WTC11 (cell line): Measurements from ENCODE around the gene MCF2L.

Source experiments
- ATF6 ChIP-seq: sonication (generic); formaldehyde crosslinking; IDR thresholded peaks from 2 replicates; pipeline ENCODE4 v1.8.1; 2023; ENCODE audit warnings: mild to moderate bottlenecking, missing genetic modification reagents
- CREB1 ChIP-seq: sonication (generic); formaldehyde crosslinking; IDR thresholded peaks from 2 replicates; pipeline ENCODE4 v1.8.0; 2023; ENCODE audit warnings: mild to moderate bottlenecking, missing genetic modification reagents
- E2F1 ChIP-seq: sonication (generic); formaldehyde crosslinking; IDR thresholded peaks from 2 replicates; pipeline ENCODE4 v1.8.0; 2022; ENCODE audit warnings: mild to moderate bottlenecking, missing genetic modification reagents
- ELF4 ChIP-seq: sonication (generic); formaldehyde crosslinking; IDR thresholded peaks from 2 replicates; pipeline ENCODE4 v1.8.1; 2022; ENCODE audit warnings: low read depth, mild to moderate bottlenecking, moderate library complexity, missing genetic modification reagents
- NR1H2 ChIP-seq: sonication (generic); formaldehyde crosslinking; IDR thresholded peaks from 2 replicates; pipeline ENCODE4 v1.9.0; 2021; ENCODE audit warnings: mild to moderate bottlenecking, moderate library complexity, missing genetic modification reagents
- ZNF121 ChIP-seq: sonication (generic); formaldehyde crosslinking; IDR thresholded peaks from 2 replicates; pipeline ENCODE4 v1.8.0; 2023; ENCODE audit warnings: missing genetic modification reagents
- ZNF232 ChIP-seq: sonication (generic); formaldehyde crosslinking; IDR thresholded peaks from 2 replicates; pipeline ENCODE4 v1.8.0; 2022; ENCODE audit warnings: mild to moderate bottlenecking, missing genetic modification reagents
- TF ChIP-seq, protein P1 (sequence below): fragments of 200-600 bp; IDR thresholded peaks from 2 replicates; pipeline ENCODE4 v1.8.0; 2022; ENCODE audit warnings: antibody characterized with exemption
- TF ChIP-seq, protein P2 (sequence below): sonication (generic); formaldehyde crosslinking; IDR thresholded peaks from 2 replicates; pipeline ENCODE4 v1.8.1; 2023; ENCODE audit warnings: mild to moderate bottlenecking, missing genetic modification reagents, borderline replicate concordance

DNA sequence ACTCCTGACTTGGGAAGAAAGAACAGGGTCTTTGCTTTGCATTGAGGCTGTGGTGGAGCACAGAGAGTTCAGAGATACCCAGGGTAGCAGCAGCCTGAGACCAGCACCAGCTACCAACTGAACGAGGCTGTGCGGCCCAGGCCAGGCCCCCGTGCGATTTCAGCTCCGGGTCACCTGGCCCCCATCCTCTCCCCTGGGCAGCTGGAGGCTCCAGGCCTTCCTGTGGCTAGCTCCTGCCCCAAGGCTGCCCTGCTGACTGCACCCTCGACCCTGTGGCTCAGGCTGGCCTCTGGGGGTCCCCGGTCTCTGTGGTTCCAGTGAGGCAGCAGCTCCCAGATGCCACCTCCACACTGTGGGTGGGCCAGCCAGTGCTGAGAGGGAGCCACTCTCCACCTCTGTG lies 52.8 kb downstream of the MCF2L start:
- no peak for TF ChIP-seq CREB1 (CRISPR knock-in tag)
- no peak for TF ChIP-seq ZNF121 (CRISPR knock-in tag)
- no peak for TF ChIP-seq ATF6 (CRISPR knock-in tag)
- no peak for TF ChIP-seq ZNF232
- TF ChIP-seq, protein P1, sequence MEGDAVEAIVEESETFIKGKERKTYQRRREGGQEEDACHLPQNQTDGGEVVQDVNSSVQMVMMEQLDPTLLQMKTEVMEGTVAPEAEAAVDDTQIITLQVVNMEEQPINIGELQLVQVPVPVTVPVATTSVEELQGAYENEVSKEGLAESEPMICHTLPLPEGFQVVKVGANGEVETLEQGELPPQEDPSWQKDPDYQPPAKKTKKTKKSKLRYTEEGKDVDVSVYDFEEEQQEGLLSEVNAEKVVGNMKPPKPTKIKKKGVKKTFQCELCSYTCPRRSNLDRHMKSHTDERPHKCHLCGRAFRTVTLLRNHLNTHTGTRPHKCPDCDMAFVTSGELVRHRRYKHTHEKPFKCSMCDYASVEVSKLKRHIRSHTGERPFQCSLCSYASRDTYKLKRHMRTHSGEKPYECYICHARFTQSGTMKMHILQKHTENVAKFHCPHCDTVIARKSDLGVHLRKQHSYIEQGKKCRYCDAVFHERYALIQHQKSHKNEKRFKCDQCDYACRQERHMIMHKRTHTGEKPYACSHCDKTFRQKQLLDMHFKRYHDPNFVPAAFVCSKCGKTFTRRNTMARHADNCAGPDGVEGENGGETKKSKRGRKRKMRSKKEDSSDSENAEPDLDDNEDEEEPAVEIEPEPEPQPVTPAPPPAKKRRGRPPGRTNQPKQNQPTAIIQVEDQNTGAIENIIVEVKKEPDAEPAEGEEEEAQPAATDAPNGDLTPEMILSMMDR, result no peak
- no peak for TF ChIP-seq E2F1 (CRISPR knock-in tag)
- TF ChIP-seq NR1H2 (CRISPR knock-in tag), result no peak
- TF ChIP-seq, protein P2, sequence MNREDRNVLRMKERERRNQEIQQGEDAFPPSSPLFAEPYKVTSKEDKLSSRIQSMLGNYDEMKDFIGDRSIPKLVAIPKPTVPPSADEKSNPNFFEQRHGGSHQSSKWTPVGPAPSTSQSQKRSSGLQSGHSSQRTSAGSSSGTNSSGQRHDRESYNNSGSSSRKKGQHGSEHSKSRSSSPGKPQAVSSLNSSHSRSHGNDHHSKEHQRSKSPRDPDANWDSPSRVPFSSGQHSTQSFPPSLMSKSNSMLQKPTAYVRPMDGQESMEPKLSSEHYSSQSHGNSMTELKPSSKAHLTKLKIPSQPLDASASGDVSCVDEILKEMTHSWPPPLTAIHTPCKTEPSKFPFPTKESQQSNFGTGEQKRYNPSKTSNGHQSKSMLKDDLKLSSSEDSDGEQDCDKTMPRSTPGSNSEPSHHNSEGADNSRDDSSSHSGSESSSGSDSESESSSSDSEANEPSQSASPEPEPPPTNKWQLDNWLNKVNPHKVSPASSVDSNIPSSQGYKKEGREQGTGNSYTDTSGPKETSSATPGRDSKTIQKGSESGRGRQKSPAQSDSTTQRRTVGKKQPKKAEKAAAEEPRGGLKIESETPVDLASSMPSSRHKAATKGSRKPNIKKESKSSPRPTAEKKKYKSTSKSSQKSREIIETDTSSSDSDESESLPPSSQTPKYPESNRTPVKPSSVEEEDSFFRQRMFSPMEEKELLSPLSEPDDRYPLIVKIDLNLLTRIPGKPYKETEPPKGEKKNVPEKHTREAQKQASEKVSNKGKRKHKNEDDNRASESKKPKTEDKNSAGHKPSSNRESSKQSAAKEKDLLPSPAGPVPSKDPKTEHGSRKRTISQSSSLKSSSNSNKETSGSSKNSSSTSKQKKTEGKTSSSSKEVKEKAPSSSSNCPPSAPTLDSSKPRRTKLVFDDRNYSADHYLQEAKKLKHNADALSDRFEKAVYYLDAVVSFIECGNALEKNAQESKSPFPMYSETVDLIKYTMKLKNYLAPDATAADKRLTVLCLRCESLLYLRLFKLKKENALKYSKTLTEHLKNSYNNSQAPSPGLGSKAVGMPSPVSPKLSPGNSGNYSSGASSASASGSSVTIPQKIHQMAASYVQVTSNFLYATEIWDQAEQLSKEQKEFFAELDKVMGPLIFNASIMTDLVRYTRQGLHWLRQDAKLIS (CRISPR knock-in tag), result no peak
- no peak for TF ChIP-seq ELF4 (CRISPR knock-in tag)
